NCI-H2227 (cell line): ENCODE results near the gene STMP1.
"Not testable (repeated sequence)": the region's sequence is repeated elsewhere in the genome, so short reads cannot be mapped to it uniquely, and the experiment has no call there.

ENCODE experiments used
- DNase-seq: peaks from one replicate; lab custom pipeline; 2025; ENCODE audit not compliant: unreplicated experiment; lab: John Stamatoyannopoulos, UW

The STMP1 gene

GRCh38 chr7:135662373-135663114, at the start of gene STMP1:
Gene STMP1 (plus strand): TSS chr7:135662514.
- DNase-seq, result peak; percentile 98

DNA sequence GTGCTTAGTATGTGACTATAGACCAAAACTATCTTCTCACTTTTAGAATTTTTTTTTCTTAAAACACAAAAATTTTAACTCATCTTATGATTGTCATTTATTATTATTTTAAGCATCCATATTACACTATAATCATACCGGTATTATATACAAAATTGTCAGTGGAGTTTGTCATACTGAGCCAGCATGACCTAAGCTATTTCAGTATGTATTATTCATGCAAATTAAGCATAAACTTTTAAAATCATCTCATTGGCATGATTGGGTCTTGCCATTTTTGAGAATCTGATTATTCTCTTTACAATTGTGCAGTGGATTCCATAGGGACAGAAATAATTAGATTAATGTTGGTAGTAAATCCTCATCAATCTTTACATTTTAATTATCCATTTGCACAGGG, 46.2 kb upstream of the STMP1 start:
- DNase-seq, result no peak

- no peak for DNase-seq
These were observed 44.5 kb upstream of the STMP1 start for GRCh38 chr7:135617781-135618180.

DNA sequence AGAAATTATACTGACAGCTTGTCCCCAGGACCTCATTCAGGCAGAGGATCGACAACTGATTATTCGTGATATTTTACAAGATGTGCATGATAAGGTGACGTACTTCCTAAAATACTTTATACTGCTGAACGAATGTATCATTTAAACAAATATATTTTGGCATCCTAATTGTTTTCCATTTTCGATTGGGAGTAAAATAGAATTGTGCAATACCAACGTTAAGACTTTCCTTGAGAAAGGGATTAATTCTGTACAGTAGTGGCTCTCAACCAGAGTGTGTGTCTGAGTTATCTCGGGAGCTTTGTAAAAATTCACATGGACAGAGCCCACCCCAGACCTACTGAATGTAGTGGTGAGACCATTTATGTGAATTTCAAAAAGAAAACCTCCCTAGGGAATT, 43.8 kb upstream of the STMP1 start:
- DNase-seq, result no peak

DNA sequence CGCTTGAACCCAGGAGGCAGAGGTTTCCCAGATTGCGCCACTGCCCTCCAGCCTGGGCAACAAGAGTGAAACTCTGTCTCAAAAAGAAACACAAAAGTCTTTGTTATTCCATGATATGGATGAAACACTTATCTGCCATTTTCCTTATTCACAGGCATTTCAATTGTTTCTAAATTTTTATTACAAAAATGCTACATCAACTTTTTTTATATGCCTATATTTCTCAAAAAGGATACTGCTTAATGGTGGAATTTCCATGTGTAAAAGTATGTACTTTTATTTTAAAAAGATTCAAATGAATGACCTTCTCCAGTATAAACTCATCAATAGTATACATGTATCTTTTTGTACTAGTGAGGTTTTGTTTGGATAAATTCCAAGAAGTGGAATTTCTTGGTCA, 41.9 kb upstream of the STMP1 start:
- no peak for DNase-seq

GRCh38 chr7:135620980-135621850, 41.1 kb upstream of the STMP1 start:
- peak; percentile 87 for DNase-seq

DNA sequence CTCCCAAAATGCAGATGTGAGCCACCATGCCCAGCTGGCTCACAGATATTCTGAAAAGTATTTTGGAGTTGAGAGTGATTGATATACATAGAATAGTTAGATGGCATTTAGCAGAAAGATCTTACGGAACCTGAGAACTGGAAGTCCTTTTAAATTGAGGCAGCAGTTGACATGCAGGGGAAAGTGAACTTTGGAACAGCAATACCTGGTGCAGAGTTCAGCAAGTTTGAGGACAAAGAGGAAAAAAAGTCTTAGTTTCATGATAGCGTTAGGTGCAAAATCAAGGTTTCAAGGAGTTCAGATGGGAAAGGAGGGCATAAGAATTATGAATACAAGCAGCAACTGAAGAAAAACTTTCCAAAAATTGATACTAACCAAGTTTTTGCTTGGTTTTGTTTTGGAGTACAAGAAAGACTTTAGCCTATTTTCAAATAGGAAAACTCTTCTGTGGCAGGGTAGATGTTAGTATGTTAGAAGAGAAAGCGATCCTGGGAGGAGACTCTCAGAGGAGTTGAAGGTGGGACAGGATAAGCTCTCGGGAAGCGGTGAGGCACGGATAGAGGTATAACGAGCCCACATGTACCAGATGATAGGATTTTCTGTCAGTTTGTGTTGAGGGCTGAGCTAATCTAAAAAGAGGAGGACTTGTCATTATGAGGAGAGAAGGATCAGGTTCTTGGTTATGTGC, 28.0 kb upstream of the STMP1 start:
- DNase-seq, result no peak

GRCh38 chr7:135639690-135640089, 22.6 kb upstream of the STMP1 start:
- DNase-seq, result not testable (repeated sequence)

- no peak for DNase-seq
These were observed 18.2 kb upstream of the STMP1 start for GRCh38 chr7:135644154-135644553.

DNA sequence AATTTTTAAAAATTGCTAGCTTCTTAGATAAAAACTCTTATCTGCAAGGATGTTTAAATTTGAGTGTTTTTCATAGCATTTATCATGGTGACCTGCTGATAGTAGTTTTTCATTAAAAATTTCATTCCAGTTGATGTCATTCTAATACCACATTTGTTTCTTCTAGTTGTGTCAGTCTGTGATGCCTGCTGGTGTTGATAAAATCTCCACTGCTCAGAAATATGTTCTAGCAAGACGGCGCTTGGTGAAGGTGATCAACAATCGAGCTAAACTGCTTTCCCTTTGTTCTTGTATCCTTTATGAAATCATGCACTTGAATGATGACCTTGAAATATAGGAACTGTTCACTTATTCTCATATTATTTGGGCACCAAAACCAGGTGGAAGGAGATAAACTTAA, 17.6 kb upstream of the STMP1 start:
- no peak for DNase-seq

DNA sequence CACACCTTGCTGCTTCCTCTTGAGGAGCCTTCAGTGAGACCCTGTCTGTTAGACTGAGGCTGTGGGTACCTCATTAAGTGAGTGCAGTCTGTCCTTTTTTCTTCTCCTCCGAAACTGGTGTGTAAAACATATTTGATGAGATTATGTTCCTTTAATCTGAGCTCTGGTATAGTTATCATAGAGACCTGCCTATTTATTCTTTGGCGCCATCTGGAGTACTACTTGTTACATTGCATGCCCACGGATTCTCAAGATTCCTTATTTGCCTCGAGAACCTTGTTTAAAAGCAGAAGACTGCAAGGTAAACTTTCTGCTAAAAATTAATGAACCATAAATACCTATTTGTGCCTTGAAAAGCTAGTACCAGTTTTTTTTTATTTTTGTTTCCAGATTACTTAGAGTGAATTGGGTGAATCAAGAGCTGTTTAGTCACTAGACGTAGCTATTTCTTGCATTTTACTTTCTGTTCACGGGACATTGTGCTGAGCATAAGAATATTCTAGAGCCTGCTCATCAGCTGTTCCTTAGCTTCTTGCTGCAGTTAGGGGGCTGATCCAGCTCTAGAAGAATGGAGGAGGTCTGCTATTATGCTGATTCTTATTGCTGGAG, 16.9 kb upstream of the STMP1 start:
- peak; percentile 61 for DNase-seq

DNA sequence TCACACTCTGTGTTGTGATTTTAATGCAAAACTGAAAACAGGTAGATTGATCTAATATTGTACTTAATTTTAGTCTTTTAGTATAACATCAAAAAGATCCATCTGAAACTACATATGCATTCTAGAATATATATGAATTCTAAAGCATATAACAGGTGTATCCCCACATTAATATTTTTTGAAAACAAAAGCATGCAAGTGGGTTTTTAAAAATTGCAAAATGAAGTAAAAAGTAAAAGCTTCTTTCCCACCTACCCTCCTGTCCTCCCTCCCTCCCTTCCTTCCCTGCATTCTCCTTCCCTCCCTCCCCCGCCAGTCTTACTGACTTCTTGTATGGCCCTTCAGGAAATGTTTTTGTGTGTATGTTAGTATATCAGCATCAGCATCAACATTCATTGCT, 14.6 kb upstream of the STMP1 start:
- no peak for DNase-seq

DNA sequence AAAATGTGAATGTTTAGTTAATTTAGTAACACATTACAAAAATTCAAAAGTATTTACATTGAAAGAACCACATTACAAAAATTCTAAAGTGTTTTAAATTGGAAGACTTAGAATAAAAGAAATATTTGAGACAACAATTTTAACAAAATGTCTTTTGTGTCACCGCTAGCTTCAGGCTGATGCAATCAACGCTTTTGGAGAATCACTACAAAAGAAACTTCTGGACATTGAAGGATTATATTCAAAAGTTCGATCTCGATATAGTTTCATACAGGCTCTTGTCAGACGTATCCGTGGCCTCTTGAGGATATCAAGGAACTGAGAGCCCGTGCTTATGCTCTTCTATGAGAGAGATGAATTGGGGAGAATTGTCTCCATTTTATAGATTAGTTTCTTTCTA, 14.1 kb upstream of the STMP1 start:
- no peak for DNase-seq

- DNase-seq, result no peak
These were observed 11.3 kb upstream of the STMP1 start for GRCh38 chr7:135650831-135651573.

DNA sequence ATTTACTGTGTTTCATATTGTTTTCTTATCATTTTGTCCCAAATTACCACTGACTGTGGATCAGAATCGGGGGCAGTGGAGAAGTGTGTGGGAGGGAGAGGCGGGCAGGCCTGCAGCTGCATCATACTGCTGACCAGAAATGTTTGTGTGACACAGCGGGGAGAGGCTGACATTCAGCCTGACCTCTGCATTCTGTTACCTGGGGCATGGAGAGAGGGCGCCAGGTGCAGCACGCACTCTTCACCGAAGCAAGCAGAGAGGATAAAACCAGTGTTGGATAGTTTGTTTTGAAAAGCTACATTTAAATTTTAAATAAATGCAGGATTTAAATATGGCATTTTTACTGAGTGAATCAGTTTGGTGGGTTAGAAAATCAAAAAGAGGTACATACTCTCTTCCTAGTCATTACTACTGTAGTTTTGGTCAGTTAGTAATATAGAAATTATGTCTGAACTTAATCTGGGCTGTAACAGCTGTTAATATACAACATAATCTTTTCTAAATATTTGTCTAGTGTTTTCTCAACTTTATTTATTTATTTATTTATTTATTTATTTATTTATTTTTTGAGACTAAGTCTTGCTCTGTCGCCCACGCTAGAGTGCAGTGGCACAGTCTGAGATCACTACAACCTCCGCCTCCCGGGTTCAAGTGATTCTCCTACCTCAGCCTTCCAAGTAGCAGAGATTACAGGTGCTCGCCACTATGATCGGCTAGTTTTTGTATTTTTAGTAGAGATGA, 8.8 kb upstream of the STMP1 start:
- DNase-seq, result no peak

GRCh38 chr7:135658564-135658963, 3.8 kb upstream of the STMP1 start:
- DNase-seq, result no peak

DNA sequence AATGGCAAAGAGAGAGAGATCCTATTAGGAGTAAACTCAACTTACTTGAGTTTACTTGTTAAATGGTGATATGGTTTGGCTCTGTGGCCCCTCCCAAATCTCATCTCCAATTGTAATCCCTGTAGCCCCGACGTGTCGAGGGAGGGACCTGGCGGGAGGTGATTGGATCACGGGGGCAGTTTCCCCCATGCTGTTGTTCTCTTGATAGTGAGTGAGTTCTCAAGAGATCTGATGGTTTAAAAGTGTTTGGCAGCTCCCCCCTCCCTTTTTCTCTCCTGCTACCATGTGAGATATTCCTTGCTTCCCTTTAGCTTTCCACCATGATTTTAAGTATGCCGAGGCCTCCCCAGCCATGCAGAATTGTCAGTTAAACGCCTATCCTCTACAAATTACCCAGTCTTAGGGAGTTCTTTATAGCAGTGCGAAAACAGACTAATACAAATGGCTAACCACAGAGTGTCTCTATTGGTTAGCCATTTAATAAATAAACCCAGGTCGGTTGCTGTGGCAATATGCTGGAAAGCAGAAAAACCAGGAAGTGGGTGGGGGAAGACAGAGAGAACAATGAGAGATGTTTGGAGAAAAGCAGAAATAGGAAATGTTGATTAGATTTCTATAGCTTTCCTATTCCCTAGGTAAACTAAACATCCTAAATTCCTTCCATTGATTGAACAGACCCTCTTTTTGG, 3.0 kb upstream of the STMP1 start:
- DNase-seq, result no peak

DNA sequence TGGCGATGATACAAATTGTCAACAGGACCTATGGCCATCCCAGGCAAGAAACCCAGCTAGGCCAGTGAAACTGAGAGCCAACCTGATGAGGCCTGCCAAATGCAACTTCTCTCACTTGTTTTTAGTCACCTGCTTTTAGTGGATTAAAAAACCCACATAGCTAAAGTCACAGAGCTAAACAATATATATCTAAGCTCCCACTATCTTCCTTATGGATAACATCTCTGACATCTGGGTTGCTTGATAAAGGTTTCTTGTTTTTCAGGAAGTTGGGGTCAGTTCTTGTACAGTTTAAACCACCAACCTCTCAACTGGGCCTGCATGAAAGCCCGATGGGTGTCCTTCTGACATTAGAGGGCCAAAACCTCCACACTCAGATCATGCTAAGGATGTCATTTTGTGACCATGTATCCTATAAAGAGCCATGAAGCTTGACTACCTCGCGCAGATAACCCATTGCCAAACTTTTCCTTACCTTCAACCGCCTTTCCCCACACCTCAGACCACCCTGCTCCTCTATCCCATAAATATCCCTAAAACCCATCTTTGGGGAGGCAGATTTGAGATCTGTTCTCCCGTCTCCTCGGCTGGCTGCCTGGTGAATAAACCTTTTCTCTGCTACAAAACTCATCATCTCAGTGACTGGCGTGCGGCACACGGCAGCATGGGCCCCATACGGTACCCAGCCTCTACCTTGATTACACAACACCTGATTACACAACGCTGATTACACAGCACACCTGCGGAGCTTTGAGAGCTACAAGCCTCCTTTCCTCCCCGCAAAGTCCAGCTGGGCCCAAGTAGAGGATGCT, 797 bp upstream of the STMP1 start:
- DNase-seq, result peak; percentile 64

DNA sequence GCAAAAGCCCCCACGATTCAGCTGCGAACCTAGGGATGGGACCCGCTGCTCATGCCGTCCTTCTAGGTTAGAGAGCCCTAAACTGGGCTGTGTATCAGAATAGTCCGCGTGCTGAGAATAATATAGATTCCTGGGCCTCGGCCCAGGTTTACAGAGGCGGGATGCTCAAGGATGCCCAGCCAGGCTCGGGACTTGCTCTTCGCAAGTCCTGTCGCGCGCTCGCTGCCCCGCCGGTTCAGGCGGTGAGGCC, 266 bp upstream of the STMP1 start:
- no peak for DNase-seq
